K562 (cell line): ENCODE data around the gene TUBA4B. TPM values are rescaled to one million over a fixed set of nuclear protein-coding genes. Genes with fewer than 3 reads are reported as not detected.
A peak's percentile ranks its signal among the peaks of the same experiment; 100 is the strongest.

ENCODE experiments used
- ATAC-seq: fragments of 200-7000 bp; cut with Tn5 transposase; 3 replicates; pipeline ENCODE4 v1.9.1; 2020; ENCODE audit warnings: moderate library complexity
- BruUV-seq: library from RNA; stranded (reverse); fragments of 400-500 nt; replicated peaks from 2 replicates; lab custom pipeline; 2021; lab: Mats Ljungman, UMichigan
- CTCF ChIA-PET: fragments of 300-600 bp; formaldehyde crosslinking; extraction: SDS; loops from one replicate; lab custom pipeline; 2021; ENCODE audit warnings: low intra/inter-chr PET ratio; lab: Yijun Ruan, JAX
- POLR2A ChIA-PET: fragments of 300-600, 350-650 bp; sonication (Branson Sonifier 250); formaldehyde crosslinking; extraction: SDS; loops from one replicate; lab custom pipeline; 2021; ENCODE audit warnings: antibody characterized with exemption, inconsistent platforms; lab: Yijun Ruan, JAX
- DNase-seq, 4 experiments: peaks; one replicate each; pipeline versions ENCODE4 v3.0.0 to v3.0.0-alpha.2; 2011 to 2018; ENCODE audit warnings: low spot score in 3 of 4, mixed read lengths in 3 of 4; ENCODE audit errors: extremely low read depth in 1 of 4
- FAIRE-seq: peaks from 2 replicates; lab custom pipeline; 2011; peaks lifted over from hg19 to GRCh38; lab: Jason Lieb, UNC
- H2AFZ ChIP-seq: 2 replicates; pipeline ENCODE4 v1.6.0; 2011; ENCODE audit warnings: low read depth, low read length, control low read depth, inconsistent platforms
- H3K27ac ChIP-seq: fragments of 200-600 bp; 3 replicates; pipeline ENCODE4 v1.8.0; 2011; ENCODE audit warnings: low read depth, mild to moderate bottlenecking, control low read depth, inconsistent platforms, low read length, moderate library complexity, mixed read lengths; ENCODE audit errors: extremely low read depth
- H3K27me3 ChIP-seq, 2 experiments: fragments of 300-600 bp in 1 of 2; 2 replicates in 1 of 2; 3 replicates in 1 of 2; pipeline versions ENCODE4 v1.6.0 to v1.8.0; 2011; ENCODE audit warnings: inconsistent platforms in 2 of 2, low read length in 2 of 2, mild to moderate bottlenecking in 1 of 2, mixed read lengths in 1 of 2, moderate library complexity in 1 of 2; ENCODE audit not compliant: control insufficient read depth in 2 of 2, insufficient read depth in 2 of 2
- H3K36me3 ChIP-seq: fragments of 300-600 bp; 3 replicates; pipeline ENCODE4 v1.8.0; 2011; ENCODE audit warnings: mild to moderate bottlenecking, low read length, inconsistent platforms; ENCODE audit not compliant: control insufficient read depth, insufficient read depth
- H3K4me1 ChIP-seq, 2 experiments: fragments of 200-600 bp in 1 of 2; replicated peaks in 1 of 2; 2 replicates in 1 of 2; 3 replicates in 1 of 2; pipeline versions ENCODE4 v1.5.1 to v1.8.0; 2011; ENCODE audit warnings: inconsistent platforms in 2 of 2, low read length in 2 of 2, mild to moderate bottlenecking in 1 of 2, mixed read lengths in 1 of 2, moderate library complexity in 1 of 2; ENCODE audit not compliant: control insufficient read depth in 2 of 2, insufficient read depth in 2 of 2
- H3K4me2 ChIP-seq: 2 replicates; pipeline ENCODE4 v1.6.1; 2011; ENCODE audit warnings: low read length, control low read depth, inconsistent platforms, mixed read lengths; ENCODE audit not compliant: insufficient read depth
- H3K4me3 ChIP-seq: fragments of 200-600 bp; sonication (generic), shearing (Covaris generic); 2 replicates; pipeline ENCODE4 v1.5.1; 2016; ENCODE audit warnings: control low read depth, inconsistent platforms
- H3K79me2 ChIP-seq: fragments of 200-600 bp; 3 replicates; pipeline ENCODE4 v1.8.0; 2011; ENCODE audit warnings: low read length, inconsistent platforms; ENCODE audit not compliant: control insufficient read depth, insufficient read depth
- H3K9ac ChIP-seq, 2 experiments: 2 replicates each; pipeline versions ENCODE4 v1.6.0 to v1.6.1; 2011; ENCODE audit warnings: low read depth in 2 of 2, low read length in 2 of 2, control low read depth in 1 of 2, inconsistent platforms in 1 of 2, mild to moderate bottlenecking in 1 of 2, mixed read lengths in 1 of 2; ENCODE audit not compliant: insufficient read depth in 1 of 2
- H3K9me1 ChIP-seq: one replicate; pipeline ENCODE4 v1.6.0; 2011; ENCODE audit warnings: inconsistent platforms, mild to moderate bottlenecking, low read length, moderate library complexity; ENCODE audit not compliant: control insufficient read depth, insufficient read depth
- H3K9me3 ChIP-seq: replicated peaks from 2 replicates; pipeline ENCODE4 v1.5.1; 2011; ENCODE audit warnings: low read depth, low read length, inconsistent platforms; ENCODE audit not compliant: control insufficient read depth, insufficient read depth
- H4K20me1 ChIP-seq: replicated peaks from 2 replicates; pipeline ENCODE4 v1.6.1; 2011; ENCODE audit warnings: low read length, inconsistent platforms, mixed read lengths; ENCODE audit not compliant: control insufficient read depth, insufficient read depth
- EP400 ChIP-seq: fragments of 450-650 bp; IDR thresholded peaks from 2 replicates; pipeline ENCODE4 v1.6.1; 2017; ENCODE audit warnings: antibody characterized with exemption, mild to moderate bottlenecking, moderate library complexity
- POLR2G ChIP-seq: fragments of 200-400 bp; formaldehyde crosslinking; IDR thresholded peaks from 2 replicates; pipeline ENCODE4 v1.6.1; 2017; ENCODE audit warnings: low read depth, mild to moderate bottlenecking, antibody characterized with exemption, low read length, moderate library complexity
- RAD21 ChIP-seq, 2 experiments: fragments of 250-450 bp in 1 of 2; fragments of 450-650 bp in 1 of 2; sonication (Bioruptor Pico) in 1 of 2; formaldehyde crosslinking in 1 of 2; IDR thresholded peaks in 1 of 2; conservative IDR thresholded peaks in 1 of 2; 2 replicates each; pipeline versions ENCODE4 v1.4.0 to v1.8.0; 2020 to 2022; ENCODE audit warnings: mild to moderate bottlenecking in 2 of 2, moderate library complexity in 1 of 2
- RBFOX2 ChIP-seq: fragments of 200-400 bp; formaldehyde crosslinking; IDR thresholded peaks from 2 replicates; pipeline ENCODE4 v1.6.1; 2017; ENCODE audit warnings: low read depth, mild to moderate bottlenecking, low read length, moderate library complexity
- ZNF644 ChIP-seq: fragments of 200-800 bp; sonication (Bioruptor generic); IDR thresholded peaks from 2 replicates; pipeline ENCODE4 v1.6.1; 2016; ENCODE audit warnings: low read depth, missing genetic modification characterization, missing compliant biosample characterization
- WGBS: fragments of 100-300 bp; shearing (Covaris generic); methylation state at CpG from one replicate; pipeline ENCODE4 v1.1.6; 2016; ENCODE audit warnings: low coverage, mixed read lengths; ENCODE audit not compliant: insufficient coverage; ENCODE audit errors: missing lambda C conversion rate; 5-methylcytosine and 5-hydroxymethylcytosine counted together
- in situ Hi-C: fragments of 300-500 bp; cut with MboI; formaldehyde crosslinking; loops from 4 replicates; pipeline ENCODE4 v1.15.0; 2018; ENCODE audit warnings: inconsistent platforms, mixed read lengths
- intact Hi-C: fragments of 100-400 bp; cut with micrococcal nuclease; formaldehyde crosslinking; loops from 2 replicates; pipeline ENCODE4 v1.14.2; 2022
- polyA plus RNA-seq, 8 experiments: library from polyadenylated mRNA; depleted of rRNA in 4 of 8; stranded (reverse) in 5 of 8; unstranded in 3 of 8; fragments of >200 nt; fragmentation: Nextera tagmentation in 2 of 8; fragmentation: Illumina TruSeq in 1 of 8; extraction: Ambion mirVana in 2 of 8; extraction: Trizol in 1 of 8; gene quantifications; 2 replicates each; pipeline versions ENCODE4 v1.2.1 to v1.2.3, GENCODE V29; 2011 to 2014; ENCODE audit warnings: inconsistent platforms in 1 of 8, missing spikeins in 1 of 8
- total RNA-seq, 7 experiments: library from RNA; depleted of rRNA in 6 of 7; stranded (reverse); fragments of >200 nt in 6 of 7; fragmentation: Illumina TruSeq in 2 of 7; extraction: Trizol in 2 of 7; gene quantifications; 2 replicates each; pipeline versions ENCODE4 v1.2.1 to v1.2.3, GENCODE V29; 2011 to 2021; ENCODE audit warnings: low replicate concordance in 1 of 7
- TF ChIP-seq, protein P1 (sequence below): fragments of 200-800 bp; sonication (Bioruptor generic); IDR thresholded peaks from 2 replicates; pipeline ENCODE4 v1.6.1; 2017; ENCODE audit warnings: missing genetic modification characterization, missing compliant biosample characterization

Gene TUBA4B
- total and polyA plus RNA-seq, 9 of the 15 experiments (the other 6 are each of a cell fraction or from before 2014, with no cell fraction given): 0.04 TPM; not detected in 8

DNA sequence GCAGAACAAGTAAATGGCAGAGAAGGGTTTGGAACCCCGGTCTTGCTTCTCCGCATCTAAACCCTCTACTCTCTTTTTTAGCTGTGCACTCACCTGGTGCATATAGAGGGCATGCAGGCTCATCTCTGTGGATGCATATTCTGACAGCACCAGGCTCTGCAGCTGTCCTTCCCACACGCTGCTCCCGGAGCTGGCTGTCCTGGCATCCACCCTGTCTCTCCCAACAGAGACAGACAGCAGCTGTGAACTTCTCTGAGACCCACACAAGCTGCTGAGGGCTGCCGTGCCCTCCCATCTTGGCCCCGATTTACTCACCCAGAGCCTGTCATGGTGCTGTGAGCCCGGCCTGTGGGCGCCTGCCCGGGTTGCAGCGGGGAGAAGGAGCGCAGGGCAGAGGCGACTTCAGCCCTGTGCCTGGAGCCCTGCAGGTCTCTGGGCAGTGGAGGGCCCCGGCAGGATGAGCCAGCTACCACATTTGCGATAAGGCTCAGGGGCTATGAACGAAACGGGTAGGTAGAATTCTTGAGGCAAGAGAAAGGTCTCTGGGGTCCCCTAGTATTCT is 31.0 kb upstream of the TUBA4B start:
- POLR2A ChIA-PET: interaction anchor here (0.7 to 1.4 kb wide), 3 partner anchors 8 to 33 kb away, joined by 3 read pairs; partner anchors contain the start of genes ANKZF1 and ATG9A
- DNase-seq (no peak), ATAC-seq (no peak), FAIRE-seq (no peak)
- H2AFZ ChIP-seq: no peak overlapping the region
- H3K4me2 ChIP-seq: no peak overlapping the region
- no peaks in the 10 kb centered on the region for H3K9me1 ChIP-seq
- WGBS: 90% methylated on average over 10 of the region's 16 CpGs
- 0 out of 2 replicates have a peak, but pooled peaks cover 2% of the 10 kb centered on the region for H4K20me1 ChIP-seq
- H3K4me1 ChIP-seq: peaks cover 6 to 39% of the 10 kb centered on the region in 2 experiments; a peak in 4 of 5 replicates
- H3K27ac ChIP-seq: no peak overlapping the region
- no peaks in the 10 kb centered on the region for H3K27me3 ChIP-seq
- no peak overlapping the region; a peak in 1 of 4 replicates for H3K9ac ChIP-seq
- no TSS peak for BruUV-seq
- no peaks in the 10 kb centered on the region for H3K9me3 ChIP-seq
- TF ChIP-seq EP400 (no peak), POLR2G (peak; percentile 54; the same call in 1 of the 2 replicates), ZNF644 (no peak), RBFOX2 (peak; percentile 49), RAD21 (CRISPR knock-in tag; conservative IDR thresholded peaks at IDR 0.05 in 1 of 2, IDR thresholded peaks at IDR 0.05 in 1 of 2) (no peak)
- TF ChIP-seq, protein P1, sequence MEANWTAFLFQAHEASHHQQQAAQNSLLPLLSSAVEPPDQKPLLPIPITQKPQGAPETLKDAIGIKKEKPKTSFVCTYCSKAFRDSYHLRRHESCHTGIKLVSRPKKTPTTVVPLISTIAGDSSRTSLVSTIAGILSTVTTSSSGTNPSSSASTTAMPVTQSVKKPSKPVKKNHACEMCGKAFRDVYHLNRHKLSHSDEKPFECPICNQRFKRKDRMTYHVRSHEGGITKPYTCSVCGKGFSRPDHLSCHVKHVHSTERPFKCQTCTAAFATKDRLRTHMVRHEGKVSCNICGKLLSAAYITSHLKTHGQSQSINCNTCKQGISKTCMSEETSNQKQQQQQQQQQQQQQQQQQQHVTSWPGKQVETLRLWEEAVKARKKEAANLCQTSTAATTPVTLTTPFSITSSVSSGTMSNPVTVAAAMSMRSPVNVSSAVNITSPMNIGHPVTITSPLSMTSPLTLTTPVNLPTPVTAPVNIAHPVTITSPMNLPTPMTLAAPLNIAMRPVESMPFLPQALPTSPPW (CRISPR knock-in tag): no peak
- no peak overlapping the region for H3K4me3 ChIP-seq
- intact Hi-C loops (no loop called here), in situ Hi-C loops (no loop called here)
- peaks cover 22% of the 10 kb centered on the region for H3K79me2 ChIP-seq
- peaks cover 73% of the 10 kb centered on the region for H3K36me3 ChIP-seq
- CTCF ChIA-PET: no interaction called here
